Measurements from ENCODE around the gene MON1A.
"Not testable (repeated sequence)": the region's sequence is repeated elsewhere in the genome, so short reads cannot be mapped to it uniquely, and the experiment has no call there.

The MON1A gene

GRCh38 chr3:49924683-49925082, 4.9 kb downstream of the MON1A start:
- DNase-seq (ENCODE audit: low spot score), result peak; percentile 41
- peak overlapping the region; percentile 77 for H3K27ac ChIP-seq
- CTCF ChIA-PET, result interaction anchor here (0.5 to 1.3 kb wide), 2 partner anchors 18 to 88 kb away, joined by 3 to 4 read pairs; no protein-coding TSS in a partner anchor
- TF ChIP-seq CTCF (conservative IDR thresholded peaks at IDR 0.05; ENCODE audit: low read depth), result no peak
- POLR2A ChIA-PET (ENCODE audit: low non-redundant PET), result no interaction called here

GRCh38 chr3:49917806-49918590, 11.6 kb downstream of the MON1A start:
- POLR2A ChIA-PET (ENCODE audit: low non-redundant PET); DNase-seq (ENCODE audit: low spot score); H3K27ac ChIP-seq: not testable (repeated sequence)
- CTCF ChIA-PET, result interaction anchor here (0.6 kb wide), 1 partner anchor 277 kb away, joined by 3 read pairs; no protein-coding TSS in a partner anchor

- POLR2A ChIA-PET (ENCODE audit: low non-redundant PET), result no interaction called here
- TF ChIP-seq CTCF (conservative IDR thresholded peaks at IDR 0.05; ENCODE audit: low read depth), result no peak
- no peak for DNase-seq (ENCODE audit: low spot score)
- H3K27ac ChIP-seq, result peak overlapping the region; percentile 38
- CTCF ChIA-PET, result no interaction called here
Observed at GRCh38 chr3:49916686-49917085, 12.9 kb downstream of the MON1A start.

GRCh38 chr3:49914906-49915305, 14.7 kb downstream of the MON1A start:
- TF ChIP-seq CTCF (conservative IDR thresholded peaks at IDR 0.05; ENCODE audit: low read depth), result no peak
- DNase-seq (ENCODE audit: low spot score), result no peak
- POLR2A ChIA-PET (ENCODE audit: low non-redundant PET), result no interaction called here
- H3K27ac ChIP-seq, result no peak overlapping the region
- CTCF ChIA-PET, result interaction anchor here (0.5 kb wide), 1 partner anchor 439 kb away, joined by 3 read pairs; no protein-coding TSS in a partner anchor

- no peak for DNase-seq (ENCODE audit: low spot score)
- CTCF ChIA-PET, result interaction anchor here (0.7 kb wide), 1 partner anchor 933 kb away, joined by 3 read pairs; no protein-coding TSS in a partner anchor
- POLR2A ChIA-PET (ENCODE audit: low non-redundant PET), result no interaction called here
- no peak for TF ChIP-seq CTCF (conservative IDR thresholded peaks at IDR 0.05; ENCODE audit: low read depth)
- H3K27ac ChIP-seq, result 0 out of 2 replicates have a peak overlapping the region, but pooled peaks have one; percentile 10
Observed at GRCh38 chr3:49912881-49913281, 16.7 kb downstream of the MON1A start.

- POLR2A ChIA-PET (ENCODE audit: low non-redundant PET), result no interaction called here
- CTCF ChIA-PET, result no interaction called here
- H3K27ac ChIP-seq, result peak overlapping the region; percentile 5; the same call in 1 of the 2 replicates
- no peak for DNase-seq (ENCODE audit: low spot score)
- TF ChIP-seq CTCF (conservative IDR thresholded peaks at IDR 0.05; ENCODE audit: low read depth), result no peak
Observed at GRCh38 chr3:49911611-49912010, 18.0 kb downstream of the MON1A start.

GRCh38 chr3:49911124-49911420, 18.5 kb downstream of the MON1A start:
- no peak for TF ChIP-seq CTCF (conservative IDR thresholded peaks at IDR 0.05; ENCODE audit: low read depth)
- peak overlapping the region; percentile 5; the same call in 1 of the 2 replicates for H3K27ac ChIP-seq
- DNase-seq (ENCODE audit: low spot score), result no peak
- ChIA-PET POLR2A (ENCODE audit: low non-redundant PET) (no interaction called here), CTCF (no interaction called here)

Measured in RWPE1 (cell line).